GM08714 (cell line): ENCODE results near the gene VPS8.
"Not testable (repeated sequence)": the region's sequence is repeated elsewhere in the genome, so short reads cannot be mapped to it uniquely, and the experiment has no call there.

Experiments
- H3K4me3 ChIP-seq: fragments of 200-500 bp; sonication (Bioruptor generic); 2 replicates; pipeline ENCODE4 v1.5.1; 2014; ENCODE audit warnings: mild to moderate bottlenecking, low read length, inconsistent platforms
- ZNF274 ChIP-seq: IDR thresholded peaks from 2 replicates; pipeline ENCODE4 v1.6.1; 2012; ENCODE audit warnings: mild to moderate bottlenecking, low read depth, low read length

Gene VPS8

GRCh38 chr3:184894051-184894450 lies 82.1 kb downstream of the VPS8 start:
- no peak overlapping the region for H3K4me3 ChIP-seq
- no peak for TF ChIP-seq ZNF274

GRCh38 chr3:184895350-184895749 lies 83.4 kb downstream of the VPS8 start:
- TF ChIP-seq ZNF274, result no peak
- no peak overlapping the region for H3K4me3 ChIP-seq

GRCh38 chr3:184896336-184896735 lies 84.4 kb downstream of the VPS8 start:
- no peak overlapping the region for H3K4me3 ChIP-seq
- TF ChIP-seq ZNF274, result no peak

GRCh38 chr3:184899953-184900595 lies 88.1 kb downstream of the VPS8 start:
- no peak for TF ChIP-seq ZNF274
- no peak overlapping the region for H3K4me3 ChIP-seq

GRCh38 chr3:184907031-184907430 lies 95.1 kb downstream of the VPS8 start:
- not testable (repeated sequence) for H3K4me3 ChIP-seq

- no peak overlapping the region for H3K4me3 ChIP-seq
- TF ChIP-seq ZNF274, result no peak
These were observed 96.0 kb downstream of the VPS8 start for GRCh38 chr3:184907681-184908649.

DNA sequence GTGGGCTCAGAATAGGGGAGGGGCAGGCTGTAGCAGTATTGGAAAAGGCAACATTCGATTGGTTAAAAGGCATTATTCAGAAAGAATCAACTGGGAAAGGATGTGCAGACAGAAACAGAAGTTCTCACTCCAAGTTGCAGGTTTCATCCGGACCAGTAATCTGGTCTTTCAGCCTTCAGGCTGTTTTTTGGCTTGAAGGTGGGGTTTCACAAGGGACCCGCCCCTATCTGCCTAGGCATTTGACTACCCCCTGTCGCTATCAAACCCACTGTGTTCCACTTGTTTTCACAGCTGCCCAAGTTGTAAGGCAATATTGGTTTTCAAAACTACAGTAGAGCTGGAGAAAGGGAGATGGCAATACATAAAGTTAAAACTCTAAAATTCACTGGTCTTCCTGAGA lies 96.9 kb downstream of the VPS8 start:
- TF ChIP-seq ZNF274, result no peak
- H3K4me3 ChIP-seq, result no peak overlapping the region

DNA sequence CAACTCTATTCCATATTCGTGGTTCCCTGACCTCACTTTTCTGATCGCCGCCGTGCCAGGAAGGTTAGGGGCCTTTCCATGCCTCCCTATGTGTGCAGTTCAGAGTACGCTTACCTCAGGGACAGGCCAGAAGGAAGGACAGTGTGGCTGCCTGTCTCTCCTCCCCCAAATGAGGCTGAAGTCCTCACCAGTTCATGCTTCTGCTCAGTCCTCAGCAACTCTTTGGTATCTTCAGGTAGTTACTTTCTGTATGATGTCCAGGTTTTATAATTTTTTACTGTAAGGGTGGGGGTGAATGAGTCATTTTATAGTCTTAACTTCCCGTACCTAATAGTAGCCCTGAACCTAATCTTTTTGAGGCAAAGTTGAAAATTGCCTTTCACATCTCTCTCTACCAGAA lies 98.7 kb downstream of the VPS8 start:
- no peak for TF ChIP-seq ZNF274
- no peak overlapping the region for H3K4me3 ChIP-seq

DNA sequence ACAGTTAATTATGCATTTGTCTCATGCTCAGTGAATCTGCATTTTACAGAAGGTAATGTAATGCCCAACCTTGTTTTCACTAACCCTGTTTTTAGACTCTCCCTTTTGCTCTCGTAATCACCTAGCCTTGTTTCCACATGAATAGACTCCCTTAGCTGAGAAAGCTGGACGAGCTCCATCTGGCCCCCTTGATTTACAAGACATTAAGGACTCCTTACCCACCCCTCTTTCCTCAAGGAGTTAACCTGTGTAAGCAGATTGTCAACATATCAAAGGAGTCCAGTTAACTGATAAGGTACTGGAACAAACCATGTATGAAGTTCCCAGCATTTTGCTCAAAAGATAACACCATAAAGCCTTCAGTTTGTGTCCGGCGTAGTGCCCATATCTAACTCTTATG lies 99.6 kb downstream of the VPS8 start:
- no peak for TF ChIP-seq ZNF274
- H3K4me3 ChIP-seq, result no peak overlapping the region

DNA sequence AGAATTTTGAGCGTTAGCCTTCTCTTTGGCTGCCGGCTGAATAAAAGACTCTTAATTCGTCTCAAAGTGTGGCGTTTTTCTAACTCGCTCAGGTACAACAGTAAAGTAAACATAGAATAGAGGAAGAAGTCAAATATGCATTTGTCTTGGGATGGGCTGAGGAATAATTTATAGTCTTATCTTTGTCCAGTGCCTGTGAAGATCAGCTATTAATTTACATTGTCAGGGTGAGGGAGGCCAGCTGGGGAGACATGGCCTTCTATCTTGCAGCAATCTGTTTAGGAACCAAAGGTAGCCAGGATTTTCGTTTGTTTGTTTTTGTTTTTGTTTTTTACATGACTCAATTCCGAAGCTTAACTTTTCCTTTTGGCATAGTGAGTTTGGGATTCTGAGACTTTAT lies 100.2 kb downstream of the VPS8 start:
- no peak overlapping the region for H3K4me3 ChIP-seq

GRCh38 chr3:184914628-184915027 lies 102.7 kb downstream of the VPS8 start:
- TF ChIP-seq ZNF274, result no peak

More for the DNA sequence above, 100.2 kb downstream of the VPS8 start:
- no peak for TF ChIP-seq ZNF274

DNA sequence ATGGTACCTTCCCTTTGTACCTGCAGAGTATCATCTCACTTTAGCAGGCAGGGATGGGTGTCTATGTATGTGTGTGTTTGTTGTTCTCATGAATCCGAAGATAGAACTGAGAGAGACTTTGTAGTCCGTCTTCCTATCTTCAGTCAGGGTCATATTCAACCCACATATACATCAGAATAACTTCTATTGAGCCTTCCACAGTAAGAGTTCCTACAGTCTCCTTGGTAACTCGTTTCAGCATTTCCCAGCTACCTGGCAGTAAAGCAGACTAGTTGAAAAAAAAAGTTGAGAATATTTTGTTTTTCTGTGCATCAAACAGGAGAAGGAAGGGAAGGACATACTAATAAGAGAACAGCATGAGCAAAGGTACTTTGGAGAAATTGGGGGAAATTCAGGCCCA lies 106.8 kb downstream of the VPS8 start:
- H3K4me3 ChIP-seq, result no peak overlapping the region
- no peak for TF ChIP-seq ZNF274

More at GRCh38 chr3:184914628-184915027, 102.7 kb downstream of the VPS8 start:
- H3K4me3 ChIP-seq, result no peak overlapping the region

DNA sequence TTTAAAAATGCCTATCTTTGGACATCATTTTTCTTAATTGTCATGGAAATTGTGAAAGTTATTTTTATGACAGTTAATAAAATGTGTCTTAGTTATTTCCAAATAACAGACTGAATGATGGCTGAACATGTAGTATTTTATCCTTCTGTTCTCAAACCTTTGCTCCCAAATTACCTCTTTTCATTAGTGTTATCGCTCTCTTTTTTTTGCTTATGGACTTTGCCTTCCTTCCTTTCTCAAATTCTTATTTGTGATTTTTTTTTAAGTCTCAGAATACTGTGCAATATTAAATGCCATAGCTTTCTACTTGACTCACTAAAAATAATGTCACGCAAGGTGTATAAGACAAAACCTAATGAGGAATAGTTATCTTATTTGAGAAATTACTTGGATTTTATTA lies 107.7 kb downstream of the VPS8 start:
- TF ChIP-seq ZNF274, result no peak
- no peak overlapping the region for H3K4me3 ChIP-seq

DNA sequence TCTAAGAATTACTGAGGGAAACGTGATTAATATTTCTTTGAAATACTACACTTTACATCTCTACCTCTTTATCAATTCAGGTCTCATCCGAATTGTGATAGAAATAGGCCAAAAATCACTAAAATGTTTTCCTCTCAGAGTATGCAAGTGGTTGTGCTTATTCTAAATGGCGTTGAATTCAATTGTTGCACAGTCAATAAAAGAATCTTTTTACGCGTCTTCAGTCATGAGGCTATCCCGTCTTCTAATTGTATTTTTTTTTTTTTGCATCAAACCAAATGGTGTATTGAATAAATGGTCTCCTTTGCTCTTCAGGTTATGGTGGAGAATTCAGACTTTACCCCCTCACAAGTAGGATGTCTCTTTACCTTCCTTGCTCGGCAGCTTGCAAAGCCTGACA lies 112.6 kb downstream of the VPS8 start:
- H3K4me3 ChIP-seq, result no peak overlapping the region
- TF ChIP-seq ZNF274, result no peak

- no peak for TF ChIP-seq ZNF274
- H3K4me3 ChIP-seq, result no peak overlapping the region
These were observed 115.9 kb downstream of the VPS8 start for GRCh38 chr3:184927796-184928315.
